NOMO-1 treated with dmso at 0.1 percent for 144 hours (cell line): ENCODE measurements around the gene AGR2.
A peak's percentile ranks its signal among the peaks of the same experiment; 100 is the strongest.

Experiments
- DNase-seq: peaks from one replicate; lab custom pipeline; 2025; ENCODE audit not compliant: unreplicated experiment; lab: John Stamatoyannopoulos, UW

AGR2 gene

GRCh38 chr7:16813232-16813616 is 8.4 kb upstream of the AGR2 start:
- peak; percentile 53 for DNase-seq

- DNase-seq = no peak
Measured at GRCh38 chr7:16812542-16813231, 7.9 kb upstream of the AGR2 start.

GRCh38 chr7:16811551-16811950 is 6.8 kb upstream of the AGR2 start:
- DNase-seq = no peak

- no peak for DNase-seq
Measured at GRCh38 chr7:16810573-16810972, 5.8 kb upstream of the AGR2 start.

GRCh38 chr7:16810112-16810511 is 5.3 kb upstream of the AGR2 start:
- no peak for DNase-seq

GRCh38 chr7:16805441-16805840 is 642 bp upstream of the AGR2 start:
- DNase-seq = no peak

GRCh38 chr7:16803881-16804673 is 722 bp downstream of the AGR2 start:
- no peak for DNase-seq

GRCh38 chr7:16803125-16803524 is 1.7 kb downstream of the AGR2 start:
- DNase-seq = no peak

- no peak for DNase-seq
Measured at GRCh38 chr7:16801579-16801978, 3.2 kb downstream of the AGR2 start.

GRCh38 chr7:16801111-16801542 is 3.7 kb downstream of the AGR2 start:
- DNase-seq = peak; percentile 52

GRCh38 chr7:16795624-16796023 is 9.2 kb downstream of the AGR2 start:
- DNase-seq = no peak

- DNase-seq = no peak
Measured at GRCh38 chr7:16794986-16795385, 9.8 kb downstream of the AGR2 start.

- DNase-seq = no peak
Measured at GRCh38 chr7:16791905-16792698, 12.7 kb downstream of the AGR2 start.

- DNase-seq = no peak
Measured at GRCh38 chr7:16791071-16791470, 13.7 kb downstream of the AGR2 start.

- DNase-seq = no peak
Measured at GRCh38 chr7:16787127-16787526, 17.7 kb downstream of the AGR2 start.

- no peak for DNase-seq
Measured at GRCh38 chr7:16786257-16786656, 18.5 kb downstream of the AGR2 start.

- DNase-seq = no peak
Measured at GRCh38 chr7:16785846-16786245, 19.0 kb downstream of the AGR2 start.

GRCh38 chr7:16785321-16785720 is 19.5 kb downstream of the AGR2 start:
- DNase-seq = no peak

GRCh38 chr7:16780596-16780995 is 24.2 kb downstream of the AGR2 start:
- DNase-seq = no peak

- DNase-seq = no peak
Measured at GRCh38 chr7:16779051-16779450, 25.7 kb downstream of the AGR2 start.

GRCh38 chr7:16778476-16778875 is 26.3 kb downstream of the AGR2 start:
- no peak for DNase-seq

GRCh38 chr7:16776053-16776452 is 28.7 kb downstream of the AGR2 start:
- DNase-seq = no peak
